ENCODE measurements around the gene ARID1A. TPM values are rescaled to one million over a fixed set of nuclear protein-coding genes. Genes with fewer than 3 reads are reported as not detected.

The ARID1A gene
- total and polyA plus RNA-seq, 2 donors (not counting 3 experiments of a cell fraction or from before 2014, with no cell fraction given), result 36.9 to 77.2 TPM

- H3K4me3 ChIP-seq (replicated peaks in 1 of 3; ENCODE audit: insufficient read depth in 1 of 3, low read depth in 1 of 3, low read length in 3 of 3), result no peak overlapping the region
Observed at GRCh38 chr1:26733392-26733791, 37.6 kb downstream of the ARID1A start.

More at GRCh38 chr1:26733392-26733791, 37.6 kb downstream of the ARID1A start:
- POLR2A ChIA-PET, result no interaction called here
- Histone ChIP-seq H3K36me3 (ENCODE audit: control insufficient read depth in 2 of 2, extremely low read depth in 1 of 2, insufficient read depth in 2 of 2, low read length in 2 of 2) (peaks cover 26 to 47% of the 10 kb centered on the region in 2 experiments), H3K4me2 (ENCODE audit: insufficient read depth, low read length) (no peak overlapping the region), H3K79me2 (ENCODE audit: control insufficient read depth, insufficient read depth, low read length) (peaks cover 70% of the 10 kb centered on the region), H2AFZ (ENCODE audit: low read depth, low read length) (no peak overlapping the region), H3K27me3 (ENCODE audit: control insufficient read depth in 2 of 2, insufficient read depth in 2 of 2, low read length in 2 of 2) (no peaks in the 10 kb centered on the region), H3K9me3 (replicated peaks; ENCODE audit: control insufficient read depth, insufficient read depth, low read length) (no peaks in the 10 kb centered on the region), H3K9ac (replicated peaks; ENCODE audit: extremely low read depth, insufficient read depth, low read length) (no peak overlapping the region), H4K20me1 (replicated peaks; ENCODE audit: control insufficient read depth, extremely low read depth, insufficient read depth, low read length) (peaks cover 7% of the 10 kb centered on the region), H3K27ac (ENCODE audit: insufficient read depth, low read depth, low read length) (no peak overlapping the region), H3K4me1 (ENCODE audit: control insufficient read depth, extremely low read depth, insufficient read depth, low read length) (peaks cover 13% of the 10 kb centered on the region), H3K9me1 (replicated peaks; ENCODE audit: control insufficient read depth, extremely low read depth, insufficient read depth, low read length) (no peaks in the 10 kb centered on the region)
- no TSS peak for BruUV-seq (replicated peaks)
- DNase-seq (ENCODE audit: low read depth, low spot score) (no peak), FAIRE-seq (no peak)
- CTCF ChIA-PET, result interaction anchor here (1.2 to 1.6 kb wide), 2 partner anchors 56 kb away, joined by 3 to 4 read pairs; no protein-coding TSS in a partner anchor
- no peak for TF ChIP-seq EZH2 (IDR thresholded peaks at IDR 0.05; ENCODE audit: borderline replicate concordance, low read depth, low read length, severe bottlenecking)
- no peak for TF ChIP-seq JUN (IDR thresholded peaks at IDR 0.05; ENCODE audit: borderline replicate concordance, insufficient read depth, insufficient read length, low read depth)
- TF ChIP-seq, protein P1, sequence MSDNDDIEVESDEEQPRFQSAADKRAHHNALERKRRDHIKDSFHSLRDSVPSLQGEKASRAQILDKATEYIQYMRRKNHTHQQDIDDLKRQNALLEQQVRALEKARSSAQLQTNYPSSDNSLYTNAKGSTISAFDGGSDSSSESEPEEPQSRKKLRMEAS (IDR thresholded peaks at IDR 0.05; ENCODE audit: insufficient read depth, insufficient read length), result no peak
- TF ChIP-seq POLR2A (IDR thresholded peaks at IDR 0.05; ENCODE audit: low read depth, low read length), result no peak
- TF ChIP-seq FOS (IDR thresholded peaks at IDR 0.05; ENCODE audit: borderline replicate concordance, insufficient read depth, low read length), result no peak
- TF ChIP-seq POLR2AphosphoS5 (IDR thresholded peaks at IDR 0.05; ENCODE audit: insufficient read depth, low read depth, low read length), result no peak
- no peak for TF ChIP-seq GATA2 (IDR thresholded peaks at IDR 0.05; ENCODE audit: insufficient read depth, insufficient read length, low read depth, low read length)
- no peak for TF ChIP-seq MYC (IDR thresholded peaks at IDR 0.05; ENCODE audit: low read depth, low read length)
- TF ChIP-seq CTCF (IDR thresholded peaks at IDR 0.05; ENCODE audit: extremely low read depth in 1 of 2, insufficient read depth in 1 of 2, low read depth in 1 of 2, low read length in 2 of 2), result no peak
- dilution Hi-C loops (cut with MboI; ENCODE audit: extremely low pct_ligation_motif_present, low sequenced_read_pairs) (no loop called here), intact Hi-C loops (cut with micrococcal nuclease) (no loop called here)
